IPS-18c (cell line): Measurements from ENCODE around the gene MEGF8.
"Not testable (repeated sequence)": the region's sequence is repeated elsewhere in the genome, so short reads cannot be mapped to it uniquely, and the experiment has no call there.

Experiments used
- H3K4me3 ChIP-seq: 2 replicates; pipeline ENCODE4 v1.7.0; 2013; ENCODE audit warnings: low read depth, mild to moderate bottlenecking, low read length, moderate library complexity; ENCODE audit not compliant: insufficient read depth
- H3K9me3 ChIP-seq: one replicate; pipeline ENCODE4 v1.6.1; 2013; ENCODE audit warnings: mild to moderate bottlenecking, low read length, moderate library complexity; ENCODE audit not compliant: control insufficient read depth, insufficient read depth

Gene MEGF8

DNA sequence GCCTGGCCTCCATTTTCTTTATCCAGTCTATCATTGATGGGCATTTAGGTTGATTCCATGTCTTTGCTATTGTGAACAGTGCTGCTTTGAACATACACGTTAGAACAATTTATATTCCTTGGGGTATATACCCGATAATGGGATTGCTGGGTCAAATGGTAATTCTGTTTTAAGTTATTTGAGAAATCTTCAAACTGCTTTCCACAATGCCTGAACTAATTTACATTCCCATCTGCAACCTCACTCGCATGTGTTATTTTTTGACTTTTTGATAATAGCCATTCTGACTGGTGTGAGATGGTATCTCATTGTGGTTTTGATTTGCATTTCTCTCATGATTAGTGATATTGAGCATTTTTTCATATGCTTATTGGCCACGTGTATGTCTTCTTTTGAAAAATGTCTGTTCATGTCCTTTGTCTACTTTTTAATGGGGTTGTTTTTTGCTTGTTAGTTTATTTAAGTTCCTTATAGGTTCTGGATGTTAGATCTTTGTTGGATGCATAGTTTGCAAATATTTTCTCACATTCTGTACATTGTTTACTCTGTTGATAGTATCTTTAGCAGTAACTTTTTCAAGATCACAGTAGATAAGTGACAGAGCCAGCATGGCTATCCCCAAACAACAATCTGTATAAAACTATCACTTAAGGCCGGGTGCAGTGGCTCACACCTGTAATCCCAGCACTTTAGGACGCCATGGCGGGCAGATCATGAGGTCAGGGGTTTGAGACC lies 13.9 kb downstream of the MEGF8 start:
- H3K9me3 ChIP-seq, H3K4me3 ChIP-seq: not testable (repeated sequence)

DNA sequence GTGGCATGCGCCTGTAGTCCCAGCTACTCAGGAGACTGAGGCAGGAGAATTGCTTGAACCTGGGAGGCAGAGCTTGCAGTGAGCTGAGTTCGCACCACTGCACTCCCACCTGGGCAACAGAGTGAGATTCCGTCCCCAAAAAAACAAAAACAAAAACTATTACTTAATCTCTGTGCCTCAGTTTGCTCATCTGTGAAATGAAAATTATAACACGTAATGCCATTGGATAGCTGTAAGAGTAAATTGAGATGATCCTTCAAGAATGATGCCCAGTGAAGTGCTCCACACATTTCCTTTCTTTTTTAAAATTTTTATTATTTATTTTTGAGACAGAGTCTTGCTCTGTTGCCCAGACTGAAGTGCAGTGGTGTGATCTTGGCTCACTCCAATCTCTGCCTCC lies 14.5 kb downstream of the MEGF8 start:
- H3K9me3 ChIP-seq, H3K4me3 ChIP-seq: not testable (repeated sequence)

DNA sequence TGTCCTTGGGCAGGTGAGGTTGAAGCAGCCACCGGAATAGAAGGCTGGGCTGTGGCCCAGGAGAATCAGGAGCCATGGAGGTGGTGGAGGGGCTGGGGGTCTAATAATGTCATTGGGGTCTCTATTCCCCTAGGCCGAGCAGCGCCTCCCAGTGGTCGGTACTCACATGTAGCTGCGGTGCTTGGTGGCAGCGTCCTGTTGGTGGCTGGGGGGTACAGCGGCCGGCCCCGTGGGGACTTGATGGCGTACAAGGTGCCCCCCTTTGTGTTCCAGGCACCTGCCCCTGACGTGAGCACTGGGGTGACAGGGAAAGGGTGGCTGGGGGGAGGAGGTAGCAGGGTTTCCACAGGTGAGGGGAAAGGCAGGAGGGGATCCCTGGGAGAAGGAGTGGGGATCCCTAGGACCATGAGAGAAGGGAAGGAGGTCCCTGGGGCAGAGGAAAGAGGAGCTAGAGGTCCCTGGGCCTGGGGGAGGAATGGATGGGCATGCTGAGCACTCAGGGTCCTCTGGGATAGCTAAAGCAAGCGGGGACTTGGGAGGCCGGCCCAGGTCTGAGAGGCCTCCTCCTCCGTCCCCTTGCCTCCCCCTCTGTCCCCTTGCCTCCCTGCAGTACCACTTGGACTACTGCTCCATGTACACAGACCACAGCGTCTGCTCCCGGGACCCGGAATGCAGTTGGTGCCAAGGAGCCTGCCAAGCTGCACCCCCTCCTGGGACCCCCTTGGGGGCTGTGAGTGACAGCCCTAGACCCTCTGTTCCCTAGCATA lies 18.1 kb downstream of the MEGF8 start:
- Histone ChIP-seq H3K9me3 (no peaks in the 10 kb centered on the region), H3K4me3 (no peak overlapping the region)

DNA sequence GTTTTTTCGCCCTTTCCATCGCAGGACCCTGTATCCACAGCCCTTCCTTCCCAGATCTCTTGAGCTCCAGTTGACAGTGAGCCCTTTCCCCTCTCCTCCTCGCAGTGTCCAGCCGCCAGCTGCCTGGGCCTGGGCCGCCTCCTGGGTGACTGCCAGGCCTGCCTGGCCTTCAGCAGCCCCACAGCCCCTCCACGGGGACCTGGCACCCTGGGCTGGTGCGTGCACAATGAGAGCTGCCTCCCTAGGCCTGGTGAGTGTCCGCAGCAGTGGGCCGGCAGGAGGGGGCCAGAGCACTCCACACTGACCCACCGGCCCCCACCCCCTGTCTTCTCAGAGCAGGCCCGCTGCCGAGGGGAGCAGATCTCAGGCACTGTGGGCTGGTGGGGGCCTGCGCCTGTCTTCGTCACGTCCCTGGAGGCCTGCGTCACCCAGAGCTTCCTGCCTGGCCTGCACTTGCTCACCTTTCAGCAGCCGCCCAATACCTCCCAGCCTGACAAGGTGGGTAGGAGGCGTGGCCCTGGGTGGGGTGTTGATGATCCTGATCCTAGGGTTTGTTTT lies 19.0 kb downstream of the MEGF8 start:
- no peaks in the 10 kb centered on the region for H3K9me3 ChIP-seq
- H3K4me3 ChIP-seq, result no peak overlapping the region

DNA sequence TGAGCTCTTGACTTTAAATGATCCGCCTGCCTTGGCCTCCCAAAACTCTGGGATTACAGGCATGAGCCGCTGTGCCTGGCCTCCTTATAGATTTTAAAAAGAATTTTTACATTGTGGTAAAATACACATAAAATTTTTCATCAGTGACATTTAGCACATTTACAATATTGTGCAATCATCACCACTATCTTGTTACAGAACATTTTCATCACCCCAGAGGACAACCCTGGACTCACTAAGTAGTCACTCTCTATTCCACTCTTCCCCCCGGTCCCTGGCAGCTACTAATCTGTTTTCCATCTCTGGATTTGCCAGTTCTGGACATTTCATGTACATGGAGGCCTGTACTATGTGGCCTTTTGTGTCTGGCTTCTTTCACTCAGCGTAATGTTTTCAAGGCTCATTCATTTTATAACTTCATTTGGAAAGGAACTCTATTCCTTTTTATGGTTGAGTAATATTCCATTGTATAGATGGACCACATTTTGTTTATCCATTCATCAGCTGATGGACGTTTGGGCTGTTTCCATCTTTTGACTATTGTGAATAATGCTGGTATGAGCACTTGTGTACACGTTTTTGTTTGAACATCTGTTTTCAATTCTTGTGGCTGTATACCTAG lies 19.9 kb downstream of the MEGF8 start:
- no peak overlapping the region for H3K4me3 ChIP-seq
- H3K9me3 ChIP-seq, result no peaks in the 10 kb centered on the region

DNA sequence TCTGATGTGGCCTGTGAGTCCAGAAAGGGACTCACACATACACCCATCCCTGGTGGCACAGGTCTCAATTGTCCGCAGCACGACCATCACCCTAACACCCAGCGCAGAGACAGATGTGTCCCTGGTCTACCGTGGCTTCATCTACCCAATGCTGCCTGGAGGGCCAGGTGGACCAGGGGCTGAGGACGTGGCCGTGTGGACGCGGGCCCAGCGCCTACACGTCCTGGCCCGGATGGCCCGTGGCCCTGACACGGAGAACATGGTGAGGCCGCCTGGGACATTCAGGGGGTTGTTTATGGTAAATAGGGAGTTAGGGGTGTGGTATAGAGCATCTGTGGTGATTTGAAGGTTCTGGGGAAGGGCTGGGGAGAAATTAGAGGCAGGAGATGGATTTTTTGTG lies 22.8 kb downstream of the MEGF8 start:
- Histone ChIP-seq H3K4me3 (no peak overlapping the region), H3K9me3 (no peaks in the 10 kb centered on the region)

DNA sequence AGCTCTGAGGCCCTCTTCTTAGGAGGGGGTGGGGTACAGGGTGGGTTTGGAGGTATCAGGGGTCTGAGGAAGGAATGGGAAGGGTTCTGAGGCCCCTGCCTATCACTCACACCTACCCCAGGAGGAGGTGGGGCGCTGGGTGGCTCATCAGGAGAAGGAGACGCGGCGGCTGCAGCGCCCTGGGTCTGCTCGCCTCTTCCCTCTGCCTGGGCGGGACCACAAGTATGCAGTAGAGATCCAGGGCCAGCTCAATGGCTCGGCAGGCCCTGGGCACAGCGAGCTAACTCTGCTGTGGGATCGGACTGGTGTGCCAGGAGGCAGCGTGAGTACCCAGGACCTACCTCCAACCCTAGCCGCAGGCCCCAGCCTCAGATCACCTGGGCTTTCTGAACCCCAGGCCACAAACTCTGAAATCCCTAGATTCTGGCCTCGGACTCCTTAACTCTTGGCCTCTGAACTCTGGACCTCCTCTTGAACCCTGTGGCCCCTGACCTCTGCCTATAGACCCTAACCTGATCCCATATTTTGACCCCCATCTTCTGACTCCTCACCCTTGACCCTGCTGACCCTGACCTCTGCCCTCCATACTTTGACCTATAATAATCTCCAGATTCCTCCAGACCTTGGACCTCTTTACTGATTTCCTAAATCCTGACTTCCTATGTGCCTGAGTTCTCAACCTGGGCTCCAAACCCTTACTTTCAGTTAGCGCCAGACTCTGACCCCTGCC lies 24.1 kb downstream of the MEGF8 start:
- Histone ChIP-seq H3K9me3 (no peaks in the 10 kb centered on the region), H3K4me3 (no peak overlapping the region)

DNA sequence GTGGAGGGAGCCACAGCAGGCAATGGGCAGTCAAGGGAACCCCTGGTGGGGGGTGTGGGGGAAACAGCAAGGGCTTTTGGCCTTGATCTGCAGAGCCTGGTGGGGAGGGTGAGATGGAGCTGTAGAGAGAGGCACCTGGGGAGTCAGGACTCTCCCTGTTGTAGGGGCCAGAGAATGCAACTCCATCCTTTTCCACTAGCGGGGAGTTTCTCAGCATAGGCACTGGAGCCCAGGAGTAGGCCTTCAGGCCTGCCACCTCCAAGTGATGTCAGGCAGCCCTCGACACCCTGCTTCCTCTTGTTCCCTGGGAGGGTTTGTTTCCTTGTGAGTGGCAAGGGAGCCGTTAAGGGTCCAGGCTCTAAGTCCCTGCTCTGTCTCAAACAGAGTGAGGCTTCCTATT lies 25.0 kb downstream of the MEGF8 start:
- Histone ChIP-seq H3K4me3 (no peak overlapping the region), H3K9me3 (no peaks in the 10 kb centered on the region)

DNA sequence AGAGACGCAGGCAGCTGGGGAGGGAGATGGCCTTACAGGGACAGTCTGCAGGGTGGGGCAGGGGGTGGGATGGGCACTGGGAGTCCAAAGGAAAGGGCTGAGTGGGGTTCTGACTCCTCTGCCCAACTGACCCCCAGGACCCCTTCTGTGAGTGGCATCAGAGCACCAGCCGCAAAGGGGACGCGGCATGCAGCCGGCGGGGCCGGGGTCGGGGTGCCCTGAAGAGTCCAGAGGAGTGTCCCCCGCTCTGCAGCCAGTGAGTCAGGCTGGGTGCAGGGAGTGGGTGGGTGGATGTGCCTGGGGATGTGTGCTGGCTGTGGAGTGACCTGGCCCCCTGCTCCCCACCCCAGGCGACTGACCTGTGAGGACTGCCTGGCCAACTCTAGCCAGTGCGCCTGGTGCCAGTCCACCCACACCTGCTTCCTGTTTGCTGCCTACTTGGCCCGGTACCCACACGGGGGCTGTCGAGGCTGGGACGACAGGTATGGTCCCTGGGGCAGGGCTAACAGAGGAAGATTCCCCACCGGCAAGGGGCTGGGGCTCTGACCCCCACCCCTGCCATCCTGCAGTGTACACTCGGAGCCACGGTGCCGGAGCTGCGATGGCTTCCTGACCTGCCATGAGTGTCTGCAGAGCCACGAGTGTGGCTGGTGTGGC lies 25.8 kb downstream of the MEGF8 start:
- Histone ChIP-seq H3K4me3 (no peak overlapping the region), H3K9me3 (no peaks in the 10 kb centered on the region)

DNA sequence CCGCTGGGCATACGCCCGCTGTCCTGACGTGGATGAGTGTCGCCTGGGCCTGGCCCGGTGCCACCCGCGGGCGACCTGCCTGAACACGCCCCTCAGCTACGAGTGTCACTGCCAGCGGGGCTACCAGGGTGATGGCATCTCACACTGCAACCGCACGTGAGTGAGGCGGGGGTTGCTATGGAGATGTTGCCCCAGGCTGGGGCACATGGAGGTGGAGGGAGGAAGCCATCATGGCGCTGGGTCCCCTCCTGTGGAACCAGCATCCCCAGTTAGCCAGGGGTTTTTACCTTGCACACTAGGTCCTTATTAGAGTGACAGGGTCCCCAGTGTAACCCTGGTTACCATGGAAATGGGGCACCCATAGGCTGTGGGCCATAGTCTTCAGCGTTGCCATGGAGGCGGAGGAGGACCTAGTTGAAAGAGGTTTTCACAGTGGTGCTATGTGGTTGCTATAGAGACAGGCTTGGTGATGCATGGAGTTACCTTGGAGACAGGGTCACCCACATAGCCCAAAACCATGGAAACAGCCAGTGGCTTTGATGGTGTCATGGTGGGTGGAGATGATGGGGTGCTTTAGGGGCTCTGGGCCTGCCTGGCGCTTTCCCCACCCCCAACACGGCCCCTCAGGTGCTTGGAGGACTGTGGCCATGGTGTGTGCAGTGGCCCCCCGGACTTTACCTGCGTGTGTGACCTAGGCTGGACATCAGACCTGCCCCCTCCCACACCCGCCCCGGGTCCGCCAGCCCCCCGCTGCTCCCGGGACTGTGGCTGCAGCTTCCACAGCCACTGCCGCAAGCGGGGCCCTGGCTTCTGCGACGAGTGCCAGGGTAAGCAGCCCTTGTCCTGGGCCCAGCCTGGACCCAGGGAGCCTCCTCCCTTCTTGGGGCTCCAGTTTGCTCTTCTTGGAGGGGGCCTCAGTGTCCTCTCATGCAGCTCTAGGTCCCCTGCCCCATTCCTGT lies 27.1 kb downstream of the MEGF8 start:
- H3K4me3 ChIP-seq, result no peak overlapping the region
- H3K9me3 ChIP-seq, result no peaks in the 10 kb centered on the region

DNA sequence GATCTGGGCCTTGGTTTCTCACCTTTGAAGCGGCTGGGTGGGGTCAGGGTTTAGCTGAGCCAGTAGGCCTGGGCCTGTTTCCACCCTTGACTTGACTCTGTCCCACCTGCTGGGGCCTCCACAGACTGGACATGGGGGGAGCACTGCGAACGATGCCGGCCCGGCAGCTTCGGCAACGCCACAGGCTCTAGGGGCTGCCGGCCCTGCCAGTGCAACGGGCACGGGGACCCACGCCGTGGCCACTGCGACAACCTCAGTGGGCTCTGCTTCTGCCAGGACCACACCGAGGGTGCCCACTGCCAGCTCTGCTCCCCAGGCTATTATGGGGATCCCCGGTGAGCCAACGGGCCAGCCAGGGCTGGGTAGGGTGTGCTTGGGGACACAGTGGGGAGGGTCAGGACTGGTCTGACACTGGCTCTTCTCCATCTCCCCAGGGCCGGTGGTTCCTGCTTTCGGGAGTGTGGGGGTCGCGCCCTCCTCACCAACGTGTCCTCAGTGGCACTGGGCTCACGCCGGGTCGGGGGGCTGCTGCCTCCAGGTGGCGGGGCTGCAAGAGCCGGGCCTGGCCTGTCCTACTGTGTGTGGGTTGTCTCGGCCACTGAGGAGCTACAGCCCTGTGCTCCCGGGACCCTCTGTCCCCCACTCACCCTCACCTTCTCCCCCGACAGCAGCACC lies 28.0 kb downstream of the MEGF8 start:
- no peaks in the 10 kb centered on the region for H3K9me3 ChIP-seq

DNA sequence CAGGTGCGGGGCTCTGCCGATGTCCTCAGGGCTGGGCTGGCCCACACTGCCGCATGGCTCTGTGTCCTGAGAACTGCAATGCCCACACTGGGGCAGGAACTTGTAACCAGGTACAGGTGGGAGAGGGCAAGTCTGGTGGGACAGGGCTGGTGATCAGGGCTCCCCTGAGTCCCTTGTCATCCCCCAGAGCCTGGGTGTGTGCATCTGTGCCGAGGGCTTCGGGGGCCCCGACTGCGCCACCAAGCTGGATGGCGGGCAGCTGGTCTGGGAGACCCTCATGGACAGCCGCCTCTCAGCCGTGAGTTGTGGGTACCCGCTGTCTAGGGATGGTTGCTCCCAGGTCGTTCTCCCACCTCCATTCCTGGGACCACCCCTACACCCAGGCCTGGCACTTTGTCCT lies 30.5 kb downstream of the MEGF8 start:
- no peak overlapping the region for H3K4me3 ChIP-seq
- no peaks in the 10 kb centered on the region for H3K9me3 ChIP-seq

More for the DNA sequence above, 28.0 kb downstream of the MEGF8 start:
- no peak overlapping the region for H3K4me3 ChIP-seq

DNA sequence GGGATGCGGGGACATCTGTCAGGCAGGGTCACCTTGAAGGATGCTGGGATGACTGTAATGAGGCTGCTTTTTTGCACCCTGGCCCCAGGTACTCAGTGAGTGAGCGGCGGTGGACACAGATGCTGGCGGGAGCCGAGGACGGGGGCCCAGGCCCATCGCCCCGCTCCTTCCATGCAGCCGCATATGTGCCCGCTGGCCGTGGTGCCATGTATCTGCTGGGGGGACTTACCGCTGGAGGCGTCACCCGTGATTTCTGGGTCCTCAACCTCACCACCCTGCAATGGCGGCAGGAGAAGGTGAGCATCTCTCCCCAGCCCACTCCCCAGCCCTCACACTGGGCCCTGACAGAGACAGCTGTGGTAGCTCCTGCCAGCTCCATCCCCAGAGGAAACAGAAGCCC lies 31.3 kb downstream of the MEGF8 start:
- Histone ChIP-seq H3K4me3 (no peak overlapping the region), H3K9me3 (no peaks in the 10 kb centered on the region)

DNA sequence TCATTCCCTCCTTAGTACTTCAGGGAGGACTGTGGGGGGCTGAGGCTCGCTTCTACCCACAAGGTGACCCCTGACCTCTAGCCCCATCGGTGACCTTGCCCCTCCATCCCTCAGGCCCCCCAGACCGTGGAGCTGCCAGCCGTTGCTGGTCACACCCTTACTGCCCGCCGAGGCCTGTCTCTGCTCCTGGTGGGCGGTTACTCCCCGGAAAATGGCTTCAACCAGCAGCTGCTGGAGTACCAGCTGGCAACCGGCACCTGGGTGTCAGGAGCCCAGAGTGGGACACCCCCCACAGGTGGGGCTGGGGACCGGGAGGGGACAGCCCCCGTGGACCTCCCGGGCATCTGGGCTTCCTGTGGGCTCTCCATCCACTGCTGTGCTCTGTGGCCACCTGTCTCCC lies 31.9 kb downstream of the MEGF8 start:
- H3K9me3 ChIP-seq, result no peaks in the 10 kb centered on the region
- H3K4me3 ChIP-seq, result no peak overlapping the region

DNA sequence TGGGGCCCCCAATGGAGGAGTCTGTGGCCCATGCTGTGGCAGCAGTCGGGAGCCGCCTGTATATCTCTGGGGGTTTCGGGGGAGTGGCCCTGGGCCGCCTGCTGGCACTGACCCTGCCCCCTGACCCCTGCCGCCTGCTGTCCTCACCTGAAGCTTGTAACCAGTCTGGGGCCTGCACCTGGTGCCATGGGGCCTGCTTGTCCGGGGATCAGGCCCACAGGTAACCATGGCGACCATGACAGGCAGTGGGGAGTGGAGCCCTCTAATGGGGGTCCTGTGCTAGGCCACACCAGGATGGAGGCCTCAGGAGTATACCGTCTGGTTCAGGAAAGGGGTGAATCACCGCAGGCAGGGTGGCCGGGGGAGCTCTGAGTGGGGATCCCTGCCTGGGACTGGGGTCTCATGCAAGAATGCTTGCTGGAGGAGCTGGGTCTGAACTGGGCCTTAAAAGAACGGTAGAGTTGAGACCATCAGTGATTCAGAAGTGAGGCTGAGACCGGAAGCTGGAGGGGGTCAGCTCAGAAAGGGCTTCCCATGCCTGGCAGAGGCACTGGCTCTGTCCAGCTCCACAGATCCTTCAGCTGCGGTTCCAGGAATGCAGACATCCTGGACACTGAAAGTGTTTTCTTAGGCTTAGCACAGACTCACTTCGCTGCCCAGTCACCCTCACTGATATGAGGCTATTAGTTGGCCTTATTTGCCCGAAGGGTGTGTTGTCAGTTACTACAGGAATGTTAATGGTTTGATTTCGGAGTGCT lies 35.5 kb downstream of the MEGF8 start:
- peaks cover 2% of the 10 kb centered on the region for H3K9me3 ChIP-seq
- H3K4me3 ChIP-seq, result no peak overlapping the region
